HTR-8/SVneo (cell line): ENCODE data around the gene OAF.
A peak's percentile ranks its signal among the peaks of the same experiment; 100 is the strongest.

Experiments
- DNase-seq: peaks from one replicate; pipeline ENCODE4 v3.0.0; 2011; ENCODE audit warnings: low spot score, mixed read lengths; ENCODE audit not compliant: insufficient read length
- FAIRE-seq: peaks from 2 replicates; lab custom pipeline; 2011; peaks lifted over from hg19 to GRCh38; lab: Jason Lieb, UNC

Gene OAF

DNA sequence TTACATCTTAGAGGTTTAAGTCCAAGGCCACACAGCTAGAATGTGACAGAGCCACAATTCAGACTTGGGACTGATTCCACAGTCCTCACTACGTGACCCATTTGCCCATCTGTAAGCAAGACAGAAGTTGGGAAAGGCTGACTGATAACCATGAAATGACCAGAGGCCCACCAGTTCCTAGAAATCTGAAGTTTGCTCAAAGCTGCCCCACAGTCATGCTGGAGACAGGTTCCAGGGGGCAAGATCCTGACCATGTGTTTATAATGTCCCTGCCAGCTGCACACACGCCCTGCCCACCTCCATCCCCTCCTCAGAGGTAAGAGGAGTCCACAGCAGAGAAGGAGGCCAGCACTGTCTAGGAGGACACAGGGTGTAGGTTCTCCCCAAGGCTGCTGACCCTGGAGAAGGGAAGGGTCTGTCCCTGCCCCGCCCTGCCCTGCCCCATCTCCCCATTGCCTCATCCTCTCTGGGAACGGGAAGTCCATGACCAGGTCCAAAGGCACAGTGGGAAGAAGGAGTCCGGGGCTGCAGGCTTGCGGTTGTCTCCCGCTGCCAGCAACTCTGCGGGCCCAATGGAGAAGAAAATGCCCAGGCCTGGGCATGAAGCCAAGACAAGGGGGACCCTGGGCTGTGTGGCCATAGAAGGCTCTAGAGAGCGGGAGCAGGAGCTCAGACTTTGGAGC lies 11.9 kb upstream of the OAF start:
- FAIRE-seq (no peak), DNase-seq (no peak)

DNA sequence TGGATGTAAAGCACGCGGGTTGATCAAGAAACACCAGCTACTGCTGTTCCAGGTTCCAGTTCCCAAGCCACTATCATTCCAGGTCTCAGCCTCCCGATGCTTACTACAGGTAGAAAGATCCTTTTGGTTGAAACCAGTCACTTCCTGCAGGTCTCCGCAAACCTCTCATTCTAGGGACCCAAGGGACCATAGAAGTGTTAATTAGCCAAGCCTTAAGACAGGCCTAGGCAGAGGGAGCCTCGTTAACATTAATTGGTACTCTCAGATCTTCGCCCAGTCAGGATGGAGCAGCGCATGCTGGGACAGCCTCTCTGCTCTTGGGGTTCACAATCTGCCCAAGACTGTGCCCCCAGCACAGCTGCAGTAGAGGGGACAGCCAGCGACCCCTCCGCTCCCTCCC lies 11.2 kb upstream of the OAF start:
- DNase-seq (no peak), FAIRE-seq (no peak)

DNA sequence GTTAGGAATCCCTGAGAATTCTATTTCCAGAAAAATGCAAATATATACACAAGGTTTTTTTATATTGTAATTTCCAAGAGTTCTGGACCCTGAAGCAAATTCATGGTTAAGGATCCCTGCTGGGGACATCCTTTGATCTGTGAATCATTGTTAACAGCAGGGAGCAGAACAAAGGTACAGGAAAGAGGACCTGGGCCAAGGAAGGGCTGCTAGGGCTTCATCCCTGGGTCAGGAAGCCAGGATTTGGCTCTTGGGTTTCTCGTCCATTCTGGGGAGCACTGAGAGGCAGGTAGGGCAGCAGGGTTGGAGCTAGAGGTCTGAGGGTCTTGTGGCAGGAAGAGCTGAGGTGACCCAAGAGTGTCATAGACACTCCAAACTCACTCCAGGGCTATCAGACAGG lies 10.2 kb upstream of the OAF start:
- no peak for FAIRE-seq
- no peak for DNase-seq

GRCh38 chr11:120201653-120202052 lies 9.2 kb upstream of the OAF start:
- no peak for FAIRE-seq
- DNase-seq, result no peak

DNA sequence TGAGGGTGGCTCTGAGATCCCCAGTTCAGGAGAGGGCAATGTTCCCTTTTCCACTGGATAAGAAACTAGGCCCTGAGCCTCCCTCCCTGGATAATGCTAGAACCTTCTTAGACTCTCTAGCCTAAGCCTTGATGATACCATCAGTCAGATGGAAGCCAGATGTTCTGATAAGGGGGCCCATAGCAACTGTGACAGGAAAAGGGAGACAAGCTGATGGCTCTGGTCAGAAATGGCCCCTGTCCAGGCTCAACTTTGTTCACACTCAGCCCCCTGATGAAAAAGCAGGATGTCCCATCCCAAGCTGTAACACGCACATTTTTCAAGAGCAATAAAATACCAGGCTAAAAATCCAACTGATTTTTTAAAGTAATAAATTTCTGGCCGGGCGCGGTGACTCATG lies 7.2 kb upstream of the OAF start:
- DNase-seq (no peak), FAIRE-seq (no peak)

- DNase-seq (peak; percentile 39), FAIRE-seq (no peak)
These were observed 5.2 kb upstream of the OAF start for GRCh38 chr11:120205596-120206161.

DNA sequence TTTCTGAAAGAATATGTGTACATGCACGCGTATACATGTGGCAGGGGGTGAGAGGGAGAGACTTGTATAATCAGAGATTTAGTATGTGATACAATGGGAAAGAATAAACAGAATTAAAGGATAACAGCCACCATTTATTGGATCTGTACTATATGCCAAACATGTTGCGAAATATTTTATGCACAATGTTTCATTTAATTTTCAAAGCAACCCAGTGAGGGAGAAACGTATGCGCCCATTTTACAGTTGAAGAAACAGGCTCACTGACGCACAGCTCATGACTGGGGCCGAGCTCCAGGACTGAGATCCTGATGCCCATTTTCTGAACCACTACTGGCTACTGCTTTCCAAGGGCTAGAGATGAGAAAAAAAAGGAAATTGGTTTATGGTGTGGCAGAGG lies 3.3 kb upstream of the OAF start:
- DNase-seq (no peak), FAIRE-seq (no peak)

- DNase-seq, result no peak
- FAIRE-seq, result no peak
These were observed 2.8 kb upstream of the OAF start for GRCh38 chr11:120208001-120208441.

GRCh38 chr11:120208777-120209176 lies 2.1 kb upstream of the OAF start:
- FAIRE-seq (no peak), DNase-seq (no peak)

DNA sequence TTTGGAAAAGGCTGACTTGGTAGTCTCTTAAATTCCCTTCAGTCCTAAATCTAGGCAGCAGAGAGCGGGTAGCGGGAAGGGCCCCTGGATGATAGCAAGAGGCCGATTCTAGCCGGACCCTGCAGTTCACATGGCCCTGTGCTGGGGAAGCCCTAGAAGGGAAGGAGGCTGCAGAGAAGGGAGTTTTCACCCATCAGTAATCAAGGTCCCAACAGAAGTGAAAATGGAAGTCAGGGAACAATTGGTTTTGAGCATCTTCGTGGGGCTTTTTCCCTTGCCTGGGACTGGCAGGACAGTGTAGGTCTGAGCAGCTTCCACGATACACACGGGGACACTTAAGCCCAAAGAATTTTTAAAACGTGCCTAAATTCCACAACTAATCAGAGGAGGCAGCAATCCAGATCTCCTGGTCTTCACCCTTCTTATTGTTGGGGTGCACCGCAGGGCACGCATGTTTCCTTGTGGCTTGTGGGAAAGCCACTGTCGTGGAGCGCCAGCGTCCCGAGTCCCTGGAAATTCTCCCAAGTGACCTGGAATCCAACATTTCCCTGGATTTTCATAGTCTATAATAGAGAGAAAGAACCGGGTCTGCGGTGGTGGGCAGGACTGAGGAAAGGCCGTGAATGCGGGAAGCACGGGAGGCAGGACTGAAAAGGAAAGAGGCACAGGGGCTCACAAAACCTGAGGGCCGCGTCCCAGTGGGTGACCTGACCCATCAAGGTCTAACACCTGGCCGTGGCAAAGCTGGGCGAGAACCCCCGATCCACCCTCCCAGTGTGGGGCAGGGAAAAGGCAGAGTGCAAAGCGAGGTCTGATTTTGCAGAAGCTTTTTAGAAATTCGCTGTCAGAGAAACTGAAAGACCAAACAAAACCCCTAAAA lies 846 bp upstream of the OAF start:
- DNase-seq, result no peak
- no peak for FAIRE-seq

DNA sequence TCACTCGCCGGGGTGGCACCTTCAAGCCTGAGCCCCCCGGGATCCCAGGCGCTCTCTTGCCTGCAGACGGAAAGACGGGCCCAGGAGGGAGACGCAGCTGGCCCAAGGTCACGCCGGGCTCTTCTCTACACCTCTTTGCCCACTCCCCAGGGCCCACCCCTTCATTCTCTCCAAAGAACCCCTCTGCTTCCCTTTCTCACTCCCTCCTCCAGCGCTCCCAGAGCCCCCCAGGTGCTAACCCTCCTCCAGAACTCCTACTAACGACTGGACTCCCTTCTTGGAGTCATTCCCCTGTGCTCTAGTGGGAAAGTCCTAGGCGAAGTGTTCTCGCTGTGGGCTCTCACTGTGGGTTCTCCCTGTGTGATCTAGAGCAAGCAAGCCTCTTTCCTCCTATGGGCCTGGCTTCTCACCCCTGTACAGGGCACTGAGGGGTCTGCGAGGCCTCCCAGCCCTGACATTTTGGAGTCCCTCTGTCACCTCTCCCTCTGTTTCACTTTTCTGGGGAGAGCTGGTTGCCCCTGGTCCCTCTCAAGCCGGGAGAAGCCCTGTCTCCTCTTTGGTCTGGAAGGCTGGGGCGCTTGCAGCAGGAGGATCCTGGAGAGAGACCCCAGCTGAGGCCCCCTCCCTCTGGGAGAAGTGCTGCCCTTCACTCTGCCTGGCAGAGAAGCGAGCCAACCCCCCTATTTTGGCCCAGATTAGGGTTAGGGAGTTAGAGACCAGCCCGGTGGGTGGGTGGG lies 858 bp downstream of the OAF start:
- DNase-seq (no peak), FAIRE-seq (no peak)

GRCh38 chr11:120212259-120212878 lies 1.5 kb downstream of the OAF start:
- DNase-seq (no peak), FAIRE-seq (no peak)

GRCh38 chr11:120212926-120213325 lies 2.1 kb downstream of the OAF start:
- FAIRE-seq, result no peak

DNA sequence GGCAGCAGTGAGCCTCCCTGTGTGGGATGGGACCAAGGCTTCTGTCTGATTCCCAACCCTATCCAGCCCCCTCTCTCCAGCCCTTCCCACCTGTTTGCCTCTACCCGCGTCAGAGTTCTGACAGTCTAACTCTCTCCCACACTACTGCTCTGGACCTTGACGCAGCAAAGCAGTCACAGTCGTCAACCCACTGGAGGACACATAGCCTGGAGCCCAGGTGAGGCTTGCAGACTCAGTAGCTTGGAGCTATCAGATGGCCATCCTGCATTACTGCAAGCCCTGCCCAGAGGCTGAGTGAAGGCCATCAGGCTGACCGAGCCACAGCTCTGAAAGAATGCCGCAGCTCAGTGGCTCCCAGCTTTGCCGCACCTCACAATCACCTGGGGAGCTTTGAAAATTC lies 3.7 kb downstream of the OAF start:
- DNase-seq, result no peak
- FAIRE-seq, result no peak

More at GRCh38 chr11:120212926-120213325, 2.1 kb downstream of the OAF start:
- no peak for DNase-seq

DNA sequence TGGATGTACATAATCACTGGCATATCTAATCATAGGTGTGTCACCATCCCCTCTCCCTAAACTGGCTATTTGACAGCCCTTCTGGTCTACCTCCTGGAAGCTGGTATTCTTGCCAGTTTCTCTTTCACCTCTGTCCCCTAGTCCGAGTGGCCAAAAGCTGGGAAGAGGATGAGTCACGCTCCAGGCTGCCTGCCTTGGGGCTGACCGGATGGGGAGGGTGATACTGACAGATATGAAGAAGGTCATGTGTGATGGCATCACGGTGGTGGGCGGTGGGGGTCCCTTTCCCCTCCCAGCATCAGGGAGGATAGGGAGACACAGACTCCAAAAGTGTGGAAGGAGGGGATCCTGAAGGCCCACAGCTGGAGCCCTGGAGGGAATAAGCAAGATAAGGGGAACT lies 4.8 kb downstream of the OAF start:
- DNase-seq, result peak; percentile 72
- peak; percentile 89 for FAIRE-seq

- peak; percentile 16 for FAIRE-seq
- DNase-seq, result no peak
These were observed 5.7 kb downstream of the OAF start for GRCh38 chr11:120216426-120217102.

GRCh38 chr11:120217526-120217925 lies 6.7 kb downstream of the OAF start:
- FAIRE-seq (no peak), DNase-seq (no peak)

GRCh38 chr11:120217941-120218694 lies 7.3 kb downstream of the OAF start:
- DNase-seq (no peak), FAIRE-seq (no peak)

- no peak for DNase-seq
These were observed 7.8 kb downstream of the OAF start for GRCh38 chr11:120218695-120219033.

More at GRCh38 chr11:120218695-120219033, 7.8 kb downstream of the OAF start:
- no peak for FAIRE-seq
